HepG2 (cell line): ENCODE measurements around the gene FBXO9. TPM values are rescaled to one million over a fixed set of nuclear protein-coding genes. Genes with fewer than 3 reads are reported as not detected.

Experiments used
- CCDC6 ChIP-seq: sonication (generic); formaldehyde crosslinking; IDR thresholded peaks from 2 replicates; pipeline ENCODE4 v1.8.1; 2022; ENCODE audit warnings: mild to moderate bottlenecking, missing genetic modification reagents, moderate library complexity
- EHMT2 ChIP-seq: fragments of 200-600 bp; sonication (generic); IDR thresholded peaks from 2 replicates; pipeline ENCODE4 v1.7.0; 2017; ENCODE audit warnings: antibody characterized with exemption, low read depth, low read length, borderline replicate concordance
- JUND ChIP-seq: sonication (generic); formaldehyde crosslinking; IDR thresholded peaks from 2 replicates; pipeline ENCODE4 v1.8.0; 2022; ENCODE audit warnings: mild to moderate bottlenecking, missing genetic modification reagents
- KDM5B ChIP-seq: sonication (generic); formaldehyde crosslinking; IDR thresholded peaks from 2 replicates; pipeline ENCODE4 v1.4.0; 2020; ENCODE audit warnings: missing genetic modification reagents, mild to moderate bottlenecking, borderline replicate concordance
- LCORL ChIP-seq, 2 experiments: fragments of 450-650 bp in 1 of 2; sonication (generic) in 1 of 2; formaldehyde crosslinking in 1 of 2; IDR thresholded peaks; 2 replicates each; pipeline versions ENCODE4 v1.5.0 to v1.6.1; 2017 to 2020; ENCODE audit warnings: antibody characterized with exemption in 1 of 2, missing genetic modification reagents in 1 of 2
- MBNL3 ChIP-seq: fragments of 250-450 bp; sonication (Bioruptor Pico); conservative IDR thresholded peaks from 2 replicates; pipeline ENCODE4 v1.8.0; 2022; ENCODE audit warnings: mild to moderate bottlenecking, inconsistent platforms
- NFYC ChIP-seq: IDR thresholded peaks from 2 replicates; pipeline ENCODE4 v1.6.1; 2016; ENCODE audit warnings: missing genetic modification reagents, missing compliant biosample characterization
- RARA ChIP-seq: IDR thresholded peaks from 2 replicates; pipeline ENCODE4 v1.6.1; 2016; ENCODE audit warnings: missing genetic modification reagents, missing compliant biosample characterization
- TBX3 ChIP-seq: fragments of 450-650 bp; IDR thresholded peaks from 2 replicates; pipeline ENCODE4 v1.6.1; 2017; ENCODE audit warnings: antibody characterized with exemption, mild to moderate bottlenecking, inconsistent platforms, borderline replicate concordance
- ZMAT3 ChIP-seq: sonication (generic); formaldehyde crosslinking; conservative IDR thresholded peaks from 2 replicates; pipeline ENCODE4 v1.7.0; 2021; ENCODE audit warnings: missing genetic modification reagents
- ZNF205 ChIP-seq: IDR thresholded peaks from 2 replicates; pipeline ENCODE4 v1.6.1; 2018; ENCODE audit warnings: missing biosample characterization, missing genetic modification reagents
- ZNF350 ChIP-seq: sonication (generic); formaldehyde crosslinking; IDR thresholded peaks from 2 replicates; pipeline ENCODE4 v1.4.0; 2020; ENCODE audit warnings: mild to moderate bottlenecking, low read depth, missing genetic modification reagents, borderline replicate concordance
- ZNF550 ChIP-seq: sonication (generic); formaldehyde crosslinking; IDR thresholded peaks from 2 replicates; pipeline ENCODE4 v1.4.0; 2020; ENCODE audit warnings: mild to moderate bottlenecking, missing genetic modification reagents, borderline replicate concordance
- ZNF660 ChIP-seq: sonication (generic); formaldehyde crosslinking; IDR thresholded peaks from 2 replicates; pipeline ENCODE4 v1.5.1; 2020; ENCODE audit warnings: mild to moderate bottlenecking, low read depth, missing genetic modification reagents, borderline replicate concordance
- ZNF790 ChIP-seq: sonication (generic); formaldehyde crosslinking; IDR thresholded peaks from 2 replicates; pipeline ENCODE4 v1.8.0; 2022; ENCODE audit warnings: missing genetic modification reagents, mild to moderate bottlenecking, borderline replicate concordance
- ZNF879 ChIP-seq: sonication (generic); formaldehyde crosslinking; IDR thresholded peaks from 2 replicates; pipeline ENCODE4 v1.8.1; 2023; ENCODE audit warnings: missing genetic modification reagents
- ZSCAN30 ChIP-seq: sonication (generic); formaldehyde crosslinking; IDR thresholded peaks from 2 replicates; pipeline ENCODE4 v1.5.0; 2020; ENCODE audit warnings: mild to moderate bottlenecking, missing genetic modification reagents
- polyA plus RNA-seq, 8 experiments: library from polyadenylated mRNA; depleted of rRNA in 3 of 8; stranded (reverse) in 7 of 8; unstranded in 1 of 8; fragments of >200 nt; fragmentation: Illumina TruSeq in 4 of 8; extraction: Trizol in 4 of 8; gene quantifications; 2 replicates each; pipeline versions ENCODE4 v1.2.1 to v1.2.3, GENCODE V29; 2011 to 2016; ENCODE audit warnings: low read depth in 4 of 8, missing spikeins in 1 of 8, mixed read lengths in 1 of 8; ENCODE audit not compliant: insufficient read depth in 1 of 8
- total RNA-seq, 5 experiments: library from RNA; depleted of rRNA; stranded (reverse); fragments of >200 nt; fragmentation: Illumina TruSeq; extraction: Trizol; gene quantifications; 2 replicates each; pipeline ENCODE4 v1.2.3, GENCODE V29; 2016; ENCODE audit warnings: low read depth in 1 of 5
- TF ChIP-seq, protein P1 (sequence below): sonication (generic); formaldehyde crosslinking; IDR thresholded peaks from one replicate; pipeline ENCODE4 v1.5.1; 2020; ENCODE audit warnings: mild to moderate bottlenecking, missing genetic modification reagents; ENCODE audit errors: not compliant biosample characterization
- TF ChIP-seq, protein P2 (sequence below): sonication (generic); formaldehyde crosslinking; IDR thresholded peaks from 2 replicates; pipeline ENCODE4 v1.5.0; 2020; ENCODE audit warnings: mild to moderate bottlenecking, low read depth, missing genetic modification reagents, borderline replicate concordance
- TF ChIP-seq, protein P3 (sequence below): sonication (generic); formaldehyde crosslinking; IDR thresholded peaks from 2 replicates; pipeline ENCODE4 v1.4.0; 2020; ENCODE audit warnings: missing genetic modification reagents

The FBXO9 gene
- total and polyA plus RNA-seq, 2 of the 13 experiments (the other 11 are each of a cell fraction or from before 2014, with no cell fraction given) = 64.3 to 98.4 TPM

DNA sequence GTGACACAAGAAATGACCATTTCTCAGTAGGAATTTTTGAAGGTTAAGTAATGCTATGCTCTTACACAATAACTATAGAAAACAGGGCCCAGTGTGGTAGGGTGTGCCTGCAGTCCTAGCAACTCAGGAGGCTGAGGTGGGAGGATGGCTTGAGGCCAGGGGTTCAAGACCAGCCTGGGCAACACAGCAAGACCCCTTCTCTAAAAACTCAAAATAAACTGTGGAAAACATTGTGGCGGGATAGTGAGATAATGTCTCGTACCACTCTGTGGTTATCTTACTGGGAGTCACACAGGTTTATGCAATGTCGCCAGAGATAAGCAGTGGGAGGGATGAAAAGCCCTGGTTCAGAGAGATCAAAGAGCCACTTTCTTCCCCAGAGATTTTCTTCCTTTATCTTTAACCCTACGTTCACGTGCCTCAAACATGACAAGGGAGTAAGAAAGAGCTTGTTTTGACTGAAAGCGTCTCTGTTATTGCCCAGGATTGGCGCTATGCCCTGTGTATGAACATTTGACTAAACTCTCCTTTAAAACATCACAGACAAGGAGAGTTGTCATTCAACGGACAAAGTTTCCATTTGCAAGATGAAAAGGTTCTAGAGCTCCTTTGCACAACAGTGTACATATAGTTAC is 69.5 kb downstream of the FBXO9 start (continued):
- TF ChIP-seq, protein P1, sequence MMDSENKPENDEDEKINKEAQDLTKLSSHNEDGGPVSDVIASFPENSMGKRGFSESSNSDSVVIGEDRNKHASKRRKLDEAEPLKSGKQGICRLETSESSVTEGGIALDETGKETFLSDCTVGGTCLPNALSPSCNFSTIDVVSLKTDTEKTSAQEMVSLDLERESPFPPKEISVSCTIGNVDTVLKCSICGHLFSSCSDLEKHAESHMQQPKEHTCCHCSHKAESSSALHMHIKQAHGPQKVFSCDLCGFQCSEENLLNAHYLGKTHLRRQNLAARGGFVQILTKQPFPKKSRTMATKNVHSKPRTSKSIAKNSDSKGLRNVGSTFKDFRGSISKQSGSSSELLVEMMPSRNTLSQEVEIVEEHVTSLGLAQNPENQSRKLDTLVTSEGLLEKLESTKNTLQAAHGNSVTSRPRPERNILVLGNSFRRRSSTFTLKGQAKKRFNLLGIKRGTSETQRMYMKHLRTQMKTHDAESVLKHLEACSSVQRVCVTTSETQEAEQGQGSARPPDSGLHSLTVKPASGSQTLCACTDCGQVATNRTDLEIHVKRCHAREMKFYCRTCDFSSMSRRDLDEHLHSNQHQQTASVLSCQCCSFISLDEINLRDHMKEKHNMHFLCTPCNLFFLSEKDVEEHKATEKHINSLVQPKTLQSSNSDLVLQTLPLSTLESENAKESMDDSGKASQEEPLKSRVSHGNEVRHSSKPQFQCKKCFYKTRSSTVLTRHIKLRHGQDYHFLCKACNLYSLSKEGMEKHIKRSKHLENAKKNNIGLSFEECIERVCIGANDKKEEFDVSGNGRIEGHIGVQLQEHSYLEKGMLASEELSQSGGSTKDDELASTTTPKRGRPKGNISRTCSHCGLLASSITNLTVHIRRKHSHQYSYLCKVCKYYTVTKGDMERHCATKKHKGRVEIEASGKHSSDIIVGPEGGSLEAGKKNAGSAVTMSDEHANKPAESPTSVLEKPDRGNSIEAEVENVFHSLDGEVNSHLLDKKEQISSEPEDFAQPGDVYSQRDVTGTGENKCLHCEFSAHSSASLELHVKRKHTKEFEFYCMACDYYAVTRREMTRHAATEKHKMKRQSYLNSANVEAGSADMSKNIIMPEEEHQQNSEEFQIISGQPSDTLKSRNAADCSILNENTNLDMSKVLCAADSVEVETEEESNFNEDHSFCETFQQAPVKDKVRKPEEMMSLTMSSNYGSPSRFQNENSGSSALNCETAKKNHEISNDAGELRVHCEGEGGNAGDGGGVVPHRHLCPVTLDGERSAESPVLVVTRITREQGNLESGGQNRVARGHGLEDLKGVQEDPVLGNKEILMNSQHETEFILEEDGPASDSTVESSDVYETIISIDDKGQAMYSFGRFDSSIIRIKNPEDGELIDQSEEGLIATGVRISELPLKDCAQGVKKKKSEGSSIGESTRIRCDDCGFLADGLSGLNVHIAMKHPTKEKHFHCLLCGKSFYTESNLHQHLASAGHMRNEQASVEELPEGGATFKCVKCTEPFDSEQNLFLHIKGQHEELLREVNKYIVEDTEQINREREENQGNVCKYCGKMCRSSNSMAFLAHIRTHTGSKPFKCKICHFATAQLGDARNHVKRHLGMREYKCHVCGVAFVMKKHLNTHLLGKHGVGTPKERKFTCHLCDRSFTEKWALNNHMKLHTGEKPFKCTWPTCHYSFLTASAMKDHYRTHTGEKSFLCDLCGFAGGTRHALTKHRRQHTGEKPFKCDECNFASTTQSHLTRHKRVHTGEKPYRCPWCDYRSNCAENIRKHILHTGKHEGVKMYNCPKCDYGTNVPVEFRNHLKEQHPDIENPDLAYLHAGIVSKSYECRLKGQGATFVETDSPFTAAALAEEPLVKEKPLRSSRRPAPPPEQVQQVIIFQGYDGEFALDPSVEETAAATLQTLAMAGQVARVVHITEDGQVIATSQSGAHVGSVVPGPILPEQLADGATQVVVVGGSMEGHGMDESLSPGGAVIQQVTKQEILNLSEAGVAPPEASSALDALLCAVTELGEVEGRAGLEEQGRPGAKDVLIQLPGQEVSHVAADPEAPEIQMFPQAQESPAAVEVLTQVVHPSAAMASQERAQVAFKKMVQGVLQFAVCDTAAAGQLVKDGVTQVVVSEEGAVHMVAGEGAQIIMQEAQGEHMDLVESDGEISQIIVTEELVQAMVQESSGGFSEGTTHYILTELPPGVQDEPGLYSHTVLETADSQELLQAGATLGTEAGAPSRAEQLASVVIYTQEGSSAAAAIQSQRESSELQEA = no peak
- no peak for TF ChIP-seq CCDC6
- TF ChIP-seq ZNF350 (CRISPR knock-in tag) = peak; percentile 84; the same call in 1 of the 2 replicates
- TF ChIP-seq LCORL (IDR thresholded peaks at IDR 0.05) = no peak
- TF ChIP-seq LCORL (CRISPR knock-in tag; IDR thresholded peaks at IDR 0.05) = peak; percentile 73; the same call in 1 of the 2 replicates
- TF ChIP-seq, protein P2, sequence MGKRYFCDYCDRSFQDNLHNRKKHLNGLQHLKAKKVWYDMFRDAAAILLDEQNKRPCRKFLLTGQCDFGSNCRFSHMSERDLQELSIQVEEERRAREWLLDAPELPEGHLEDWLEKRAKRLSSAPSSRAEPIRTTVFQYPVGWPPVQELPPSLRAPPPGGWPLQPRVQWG (CRISPR knock-in tag) = no peak
- no peak for TF ChIP-seq ZNF879 (CRISPR knock-in tag)
- peak; percentile 86 for TF ChIP-seq RARA (CRISPR knock-in tag)
- no peak for TF ChIP-seq ZNF790
- TF ChIP-seq, protein P3, sequence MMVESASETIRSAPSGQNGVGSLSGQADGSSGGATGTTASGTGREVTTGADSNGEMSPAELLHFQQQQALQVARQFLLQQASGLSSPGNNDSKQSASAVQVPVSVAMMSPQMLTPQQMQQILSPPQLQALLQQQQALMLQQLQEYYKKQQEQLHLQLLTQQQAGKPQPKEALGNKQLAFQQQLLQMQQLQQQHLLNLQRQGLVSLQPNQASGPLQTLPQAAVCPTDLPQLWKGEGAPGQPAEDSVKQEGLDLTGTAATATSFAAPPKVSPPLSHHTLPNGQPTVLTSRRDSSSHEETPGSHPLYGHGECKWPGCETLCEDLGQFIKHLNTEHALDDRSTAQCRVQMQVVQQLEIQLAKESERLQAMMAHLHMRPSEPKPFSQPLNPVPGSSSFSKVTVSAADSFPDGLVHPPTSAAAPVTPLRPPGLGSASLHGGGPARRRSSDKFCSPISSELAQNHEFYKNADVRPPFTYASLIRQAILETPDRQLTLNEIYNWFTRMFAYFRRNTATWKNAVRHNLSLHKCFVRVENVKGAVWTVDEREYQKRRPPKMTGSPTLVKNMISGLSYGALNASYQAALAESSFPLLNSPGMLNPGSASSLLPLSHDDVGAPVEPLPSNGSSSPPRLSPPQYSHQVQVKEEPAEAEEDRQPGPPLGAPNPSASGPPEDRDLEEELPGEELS (CRISPR knock-in tag) = peak; percentile 93
- TF ChIP-seq NFYC = no peak
- no peak for TF ChIP-seq KDM5B
- TF ChIP-seq JUND (CRISPR knock-in tag) = 0 out of 2 replicates have a peak, but pooled peaks have one; percentile 38
- peak; percentile 84; the same call in 1 of the 2 replicates for TF ChIP-seq EHMT2
- TF ChIP-seq ZSCAN30 = no peak
- TF ChIP-seq ZNF205 (CRISPR knock-in tag) = peak; percentile 82; the same call in 1 of the 2 replicates
- TF ChIP-seq ZMAT3 = no peak
- TF ChIP-seq MBNL3 (CRISPR knock-in tag) = no peak
- no peak for TF ChIP-seq ZNF660 (CRISPR knock-in tag)
- TF ChIP-seq TBX3 = no peak
- no peak for TF ChIP-seq ZNF550 (CRISPR knock-in tag)
